ENCODE measurements around the gene CELF4.

Gene CELF4

GRCh38 chr18:37545461-37546271 is 19.9 kb downstream of the CELF4 start:
- DNase-seq: no peak

GRCh38 chr18:37544713-37545112 is 20.9 kb downstream of the CELF4 start:
- no peak for DNase-seq

GRCh38 chr18:37544217-37544616 is 21.4 kb downstream of the CELF4 start:
- DNase-seq: no peak

- DNase-seq: no peak
Measured at GRCh38 chr18:37543321-37543720, 22.3 kb downstream of the CELF4 start.

- DNase-seq: no peak
Measured at GRCh38 chr18:37541517-37541916, 24.1 kb downstream of the CELF4 start.

GRCh38 chr18:37540424-37541138 is 25.0 kb downstream of the CELF4 start:
- DNase-seq: no peak

GRCh38 chr18:37539236-37539635 is 26.4 kb downstream of the CELF4 start:
- no peak for DNase-seq

- no peak for DNase-seq
Measured at GRCh38 chr18:37538526-37539205, 26.9 kb downstream of the CELF4 start.

GRCh38 chr18:37537868-37538525 is 27.6 kb downstream of the CELF4 start:
- no peak for DNase-seq

GRCh38 chr18:37536656-37537055 is 28.9 kb downstream of the CELF4 start:
- no peak for DNase-seq

- DNase-seq: no peak
Measured at GRCh38 chr18:37535968-37536367, 29.6 kb downstream of the CELF4 start.

- DNase-seq: no peak
Measured at GRCh38 chr18:37534627-37535026, 31.0 kb downstream of the CELF4 start.

- DNase-seq: no peak
Measured at GRCh38 chr18:37533647-37534584, 31.7 kb downstream of the CELF4 start.

GRCh38 chr18:37532917-37533316 is 32.7 kb downstream of the CELF4 start:
- DNase-seq: no peak

GRCh38 chr18:37529863-37530262 is 35.7 kb downstream of the CELF4 start:
- DNase-seq: no peak

GRCh38 chr18:37529296-37529695 is 36.3 kb downstream of the CELF4 start:
- DNase-seq: no peak

GRCh38 chr18:37527395-37527794 is 38.2 kb downstream of the CELF4 start:
- no peak for DNase-seq

- DNase-seq: no peak
Measured at GRCh38 chr18:37525262-37525585, 40.4 kb downstream of the CELF4 start.

- no peak for DNase-seq
Measured at GRCh38 chr18:37524498-37525261, 40.9 kb downstream of the CELF4 start.

GRCh38 chr18:37524139-37524497 is 41.5 kb downstream of the CELF4 start:
- DNase-seq: no peak

All from stimulated activated naive CD4-positive, alpha-beta T cell (primary cell).